Measurements from ENCODE around the gene KIF4A.
A peak's percentile ranks its signal among the peaks of the same experiment; 100 is the strongest.

Gene KIF4A

DNA sequence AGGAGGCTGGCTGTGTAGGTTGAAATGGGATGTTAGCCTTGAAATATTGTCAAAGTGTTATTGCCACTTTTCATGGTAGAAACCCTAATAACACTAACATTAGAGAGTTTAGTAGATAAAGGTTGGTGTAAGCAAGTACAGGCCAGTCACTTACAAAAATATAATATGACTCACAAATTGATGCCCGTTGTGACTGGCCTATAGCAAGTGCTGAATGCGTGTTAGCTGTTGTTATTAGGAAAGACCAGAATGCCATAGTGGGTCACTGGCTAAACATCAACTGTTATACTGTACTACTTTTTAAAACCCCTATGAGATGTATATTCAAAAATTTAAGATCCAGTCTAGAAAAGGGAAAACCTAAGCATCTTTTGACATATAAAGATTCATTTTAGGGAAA is 112.8 kb downstream of the KIF4A start:
- TF ChIP-seq, protein P1, sequence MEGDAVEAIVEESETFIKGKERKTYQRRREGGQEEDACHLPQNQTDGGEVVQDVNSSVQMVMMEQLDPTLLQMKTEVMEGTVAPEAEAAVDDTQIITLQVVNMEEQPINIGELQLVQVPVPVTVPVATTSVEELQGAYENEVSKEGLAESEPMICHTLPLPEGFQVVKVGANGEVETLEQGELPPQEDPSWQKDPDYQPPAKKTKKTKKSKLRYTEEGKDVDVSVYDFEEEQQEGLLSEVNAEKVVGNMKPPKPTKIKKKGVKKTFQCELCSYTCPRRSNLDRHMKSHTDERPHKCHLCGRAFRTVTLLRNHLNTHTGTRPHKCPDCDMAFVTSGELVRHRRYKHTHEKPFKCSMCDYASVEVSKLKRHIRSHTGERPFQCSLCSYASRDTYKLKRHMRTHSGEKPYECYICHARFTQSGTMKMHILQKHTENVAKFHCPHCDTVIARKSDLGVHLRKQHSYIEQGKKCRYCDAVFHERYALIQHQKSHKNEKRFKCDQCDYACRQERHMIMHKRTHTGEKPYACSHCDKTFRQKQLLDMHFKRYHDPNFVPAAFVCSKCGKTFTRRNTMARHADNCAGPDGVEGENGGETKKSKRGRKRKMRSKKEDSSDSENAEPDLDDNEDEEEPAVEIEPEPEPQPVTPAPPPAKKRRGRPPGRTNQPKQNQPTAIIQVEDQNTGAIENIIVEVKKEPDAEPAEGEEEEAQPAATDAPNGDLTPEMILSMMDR (conservative IDR thresholded peaks at IDR 0.05; ENCODE audit: low read length) = no peak
- DNase-seq (ENCODE audit: low read depth) = no peak
- no peak overlapping the region for H3K4me3 ChIP-seq (ENCODE audit: low read length)

DNA sequence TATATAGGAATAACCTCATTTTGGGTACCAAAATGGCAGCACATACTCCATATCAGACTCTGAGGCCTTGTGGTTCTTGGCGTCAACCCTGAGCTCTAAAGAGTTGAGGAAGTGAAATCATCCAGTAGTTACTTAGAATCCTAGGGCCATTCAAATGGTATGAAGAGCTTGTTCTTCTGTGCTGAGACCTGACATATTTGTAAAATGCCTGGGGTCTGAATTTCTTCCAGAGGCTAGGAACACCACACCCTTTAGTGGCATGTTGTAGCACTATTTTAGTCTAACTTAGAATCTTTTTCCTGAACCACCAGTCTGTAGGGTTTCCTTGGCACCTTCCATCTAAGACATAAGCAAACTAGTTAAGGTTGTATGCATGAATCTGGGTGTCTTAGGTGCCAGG is 115.1 kb downstream of the KIF4A start:
- peak; percentile 4 for DNase-seq (ENCODE audit: low read depth)
- no peak overlapping the region for H3K4me3 ChIP-seq (ENCODE audit: low read length)
- TF ChIP-seq, protein P1 (conservative IDR thresholded peaks at IDR 0.05; ENCODE audit: low read length) = no peak

DNA sequence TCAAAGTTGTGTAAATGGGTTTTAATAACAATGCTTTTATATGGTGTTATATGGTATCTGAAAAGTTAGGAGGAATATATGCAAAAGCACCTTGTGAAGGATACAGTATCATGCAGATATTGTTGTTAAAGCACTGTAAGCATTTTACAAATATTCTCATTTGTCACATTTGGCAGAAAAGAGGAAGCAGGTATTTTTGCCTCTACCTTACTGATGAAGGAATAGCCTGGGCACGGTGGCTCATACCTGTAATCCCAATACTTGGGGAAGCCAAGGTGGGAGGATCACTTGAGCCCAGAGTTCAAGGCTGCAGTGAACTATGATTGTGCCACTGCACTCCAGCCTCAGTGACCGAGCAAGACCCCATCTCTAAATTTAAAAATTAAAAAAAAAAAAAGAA is 121.0 kb downstream of the KIF4A start:
- TF ChIP-seq, protein P1 (conservative IDR thresholded peaks at IDR 0.05; ENCODE audit: low read length) = no peak
- H3K4me3 ChIP-seq (ENCODE audit: low read length) = no peak overlapping the region
- DNase-seq (ENCODE audit: low read depth) = no peak

DNA sequence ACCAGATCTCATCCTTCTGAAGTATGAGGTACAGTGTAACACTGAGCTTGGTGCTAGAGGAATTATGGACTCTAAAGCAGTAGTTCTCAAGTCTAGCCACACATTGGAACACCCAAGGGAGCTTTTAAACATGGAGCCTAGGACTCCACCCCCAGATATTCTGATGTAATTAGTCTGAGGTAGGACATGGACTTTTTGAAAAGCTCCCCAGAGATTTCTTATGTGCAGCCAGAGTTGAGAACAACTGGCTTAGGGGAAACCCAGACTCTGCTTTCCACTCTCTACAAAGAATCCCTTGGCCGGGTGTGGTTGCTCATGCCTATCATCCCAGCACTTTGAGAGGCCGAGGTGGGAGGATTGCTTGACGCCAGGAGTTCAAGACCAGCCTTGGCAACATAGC is 121.6 kb downstream of the KIF4A start:
- no peak overlapping the region for H3K4me3 ChIP-seq (ENCODE audit: low read length)
- TF ChIP-seq, protein P1 (conservative IDR thresholded peaks at IDR 0.05; ENCODE audit: low read length) = no peak
- DNase-seq (ENCODE audit: low read depth) = no peak

DNA sequence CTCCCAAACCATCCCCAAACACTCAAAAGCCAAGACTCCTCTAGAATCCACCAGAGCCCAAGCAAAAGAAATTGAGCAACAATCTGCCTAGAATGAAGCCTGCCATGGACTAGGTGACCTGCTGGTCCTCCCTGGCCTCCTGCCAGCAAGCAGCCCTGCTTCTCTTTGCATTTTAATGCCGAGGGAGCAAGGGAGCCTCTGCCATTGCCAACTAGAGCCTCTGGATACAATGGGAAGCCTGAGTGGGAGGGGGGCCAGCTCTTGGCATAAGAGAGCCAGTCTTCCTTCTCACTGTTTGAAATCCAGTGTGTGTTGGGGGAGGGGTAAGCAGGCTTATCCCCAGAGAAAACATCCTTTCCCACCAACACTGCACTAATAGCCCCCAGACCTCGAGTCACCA is 131.7 kb downstream of the KIF4A start:
- no peak overlapping the region for H3K4me3 ChIP-seq (ENCODE audit: low read length)
- TF ChIP-seq, protein P1 (conservative IDR thresholded peaks at IDR 0.05; ENCODE audit: low read length) = no peak
- no peak for DNase-seq (ENCODE audit: low read depth)

DNA sequence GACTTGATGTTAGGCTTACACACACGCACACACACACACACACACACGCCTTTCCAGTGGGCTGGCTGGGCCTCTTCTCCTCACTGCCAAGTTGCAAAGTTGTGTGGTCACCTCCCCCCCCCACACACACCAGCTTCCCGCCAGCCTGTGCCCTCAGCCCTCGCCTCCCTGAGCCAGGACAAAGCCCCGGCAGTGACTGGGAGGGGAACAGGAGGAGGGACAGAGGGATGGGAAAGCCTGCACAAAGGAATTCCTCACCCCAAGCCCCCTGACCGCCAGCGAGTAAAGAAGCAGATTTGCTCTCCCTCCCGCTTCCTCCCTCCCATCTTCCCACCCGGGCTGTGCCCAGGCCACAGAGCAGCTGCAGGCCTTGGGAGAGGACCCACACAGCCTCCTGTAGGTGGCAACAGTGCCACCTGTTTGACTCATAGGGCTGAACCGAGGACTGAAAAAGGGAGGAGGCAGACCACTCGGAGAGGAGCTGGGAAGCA is 133.0 kb downstream of the KIF4A start, which contains the start of gene GDPD2:
TSS of gene GDPD2 (plus strand) at position 464 of the 491 bp plus-strand sequence. CDS start 1,671 bp downstream, outside the sequence.
- TF ChIP-seq, protein P1 (conservative IDR thresholded peaks at IDR 0.05; ENCODE audit: low read length) = 0 out of 2 replicates have a peak, but pooled peaks have one; percentile 2
- DNase-seq (ENCODE audit: low read depth) = no peak
- H3K4me3 ChIP-seq (ENCODE audit: low read length) = no peak within 1 kb of the TSS

DNA sequence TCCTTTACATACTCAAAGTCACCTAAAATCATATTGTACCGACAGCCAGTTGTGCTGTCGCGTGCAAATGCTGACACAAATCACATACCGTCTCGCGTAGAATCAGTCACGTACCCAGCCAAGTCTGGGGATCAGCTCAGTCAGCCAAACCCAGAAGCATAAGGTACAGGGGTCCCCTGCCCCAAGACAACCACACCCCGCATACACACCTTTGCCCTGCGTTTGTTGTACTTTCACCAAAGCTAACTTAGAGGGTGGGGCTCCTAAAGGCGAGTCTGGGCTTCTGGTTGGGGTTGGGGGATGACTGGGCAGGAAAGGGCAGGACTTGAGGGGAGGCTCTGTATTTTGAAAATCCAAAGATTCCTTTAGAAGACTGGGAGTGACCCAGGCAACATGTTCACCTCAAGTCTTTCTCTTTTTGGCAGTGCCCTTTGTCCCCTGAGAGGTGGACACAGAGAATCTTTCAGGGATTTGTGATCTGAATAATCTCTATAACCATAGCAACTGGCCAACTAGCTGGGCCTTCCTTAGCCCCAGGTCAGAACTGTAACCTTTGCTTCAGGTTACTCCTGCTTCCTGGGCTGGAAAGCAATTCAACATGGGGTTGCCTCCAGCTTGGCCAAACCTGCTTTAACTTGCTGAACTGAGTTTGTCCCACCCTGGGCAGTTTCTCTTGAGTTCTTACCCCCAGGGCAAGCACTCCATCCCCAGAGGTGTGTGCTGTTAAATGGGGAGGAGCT is 134.2 kb downstream of the KIF4A start:
- TF ChIP-seq, protein P1 (conservative IDR thresholded peaks at IDR 0.05; ENCODE audit: low read length) = no peak
- H3K4me3 ChIP-seq (ENCODE audit: low read length) = no peak overlapping the region
- no peak for DNase-seq (ENCODE audit: low read depth)
